OCI-LY7 (cell line): Measurements from ENCODE around the gene KLK6. TPM values are rescaled to one million over a fixed set of nuclear protein-coding genes. Genes with fewer than 3 reads are reported as not detected.

ENCODE experiments used
- BruUV-seq: library from RNA; stranded (reverse); fragments of 400-500 nt; replicated peaks from 2 replicates; lab custom pipeline; 2021; lab: Mats Ljungman, UMichigan
- CTCF ChIA-PET: fragments of 300-600 bp; sonication (Branson Sonifier 250); formaldehyde crosslinking; loops from one replicate; lab custom pipeline; 2022; ENCODE audit warnings: antibody characterized with exemption; ENCODE audit not compliant: unreplicated experiment; lab: Charles Lee
- POLR2A ChIA-PET: fragments of 300-600 bp; sonication (Branson Sonifier 250); formaldehyde crosslinking; loops from one replicate; lab custom pipeline; 2022; ENCODE audit warnings: antibody characterized with exemption; lab: Charles Lee
- DNase-seq: peaks from one replicate; pipeline ENCODE4 v3.0.0-alpha.2; 2015; ENCODE audit warnings: low spot score
- H2AFZ ChIP-seq: fragments of 200-600 bp; sonication (generic), shearing (Covaris generic); 2 replicates; pipeline ENCODE4 v1.6.1; 2014; ENCODE audit warnings: mild to moderate bottlenecking, antibody characterized with exemption, low read length, moderate library complexity
- H3K27ac ChIP-seq: fragments of 200-600 bp; sonication (generic); 2 replicates; pipeline ENCODE4 v1.5.1; 2014; ENCODE audit warnings: mixed run types, low read depth, mild to moderate bottlenecking, moderate library complexity, low read length, inconsistent platforms; ENCODE audit not compliant: poor library complexity, severe bottlenecking
- H3K36me3 ChIP-seq: fragments of 200-600 bp; sonication (generic); 2 replicates; pipeline ENCODE4 v1.6.1; 2014; ENCODE audit warnings: mild to moderate bottlenecking, antibody characterized with exemption, low read length, moderate library complexity, mixed read lengths; ENCODE audit not compliant: insufficient read depth
- H3K4me1 ChIP-seq: fragments of 200-600 bp; sonication (generic); 2 replicates; pipeline ENCODE4 v1.5.1; 2014; ENCODE audit warnings: mild to moderate bottlenecking, low read length; ENCODE audit not compliant: insufficient read depth, poor library complexity, severe bottlenecking
- H3K4me2 ChIP-seq: fragments of 200-600 bp; sonication (generic); 2 replicates; pipeline ENCODE4 v1.6.1; 2014; ENCODE audit warnings: mild to moderate bottlenecking, low read length
- H3K4me3 ChIP-seq: fragments of 200-600 bp; sonication (generic); 2 replicates; pipeline ENCODE4 v1.5.1; 2014; ENCODE audit warnings: mild to moderate bottlenecking, low read depth, low read length; ENCODE audit not compliant: poor library complexity, severe bottlenecking
- H3K79me2 ChIP-seq: fragments of 200-600 bp; sonication (generic); 2 replicates; pipeline ENCODE4 v1.6.1; 2016; ENCODE audit warnings: low read depth, mild to moderate bottlenecking, low read length, moderate library complexity, mixed read lengths; ENCODE audit not compliant: insufficient read depth
- H3K9me2 ChIP-seq: fragments of 200-600 bp; sonication (generic); 2 replicates; pipeline ENCODE4 v1.6.1; 2016; ENCODE audit warnings: mild to moderate bottlenecking, low read length, mixed read lengths; ENCODE audit not compliant: insufficient read depth
- H3K9me3 ChIP-seq: fragments of 200-600 bp; sonication (generic); 2 replicates; pipeline ENCODE4 v1.6.1; 2014; ENCODE audit warnings: mild to moderate bottlenecking, mixed run types, low read length, mixed read lengths
- H4K20me1 ChIP-seq: fragments of 200-600 bp; sonication (generic); 2 replicates; pipeline ENCODE4 v1.6.1; 2014; ENCODE audit warnings: mild to moderate bottlenecking, antibody characterized with exemption, low read length, moderate library complexity, mixed read lengths; ENCODE audit not compliant: insufficient read depth
- EZH2phosphoT487 ChIP-seq: fragments of 200-600 bp; sonication (generic); IDR thresholded peaks from 2 replicates; pipeline ENCODE4 v1.6.1; 2018; ENCODE audit warnings: low read depth, borderline replicate concordance, mild to moderate bottlenecking, mixed run types, antibody characterized with exemption, low read length, moderate library complexity, mixed read lengths
- intact Hi-C: fragments of 100-400 bp; cut with micrococcal nuclease; formaldehyde crosslinking; loops from one replicate; pipeline ENCODE4 v1.10.0; 2022; ENCODE audit not compliant: unreplicated experiment
- total RNA-seq, 2 experiments: library from RNA; depleted of rRNA in 1 of 2; stranded (reverse); fragments of >200 nt in 1 of 2; shearing (Covaris generic) in 1 of 2; gene quantifications; 2 replicates each; pipeline ENCODE4 v1.2.3, GENCODE V29; 2014 to 2022
- TF ChIP-seq, protein P1 (sequence below): fragments of 200-600 bp; sonication (generic); conservative IDR thresholded peaks from 2 replicates; pipeline ENCODE4 v1.5.1; 2014; ENCODE audit warnings: mild to moderate bottlenecking, antibody characterized with exemption, low read length, moderate library complexity, mixed read lengths

Gene KLK6
- total RNA-seq, 2 experiments from 2014 or later = not detected

DNA sequence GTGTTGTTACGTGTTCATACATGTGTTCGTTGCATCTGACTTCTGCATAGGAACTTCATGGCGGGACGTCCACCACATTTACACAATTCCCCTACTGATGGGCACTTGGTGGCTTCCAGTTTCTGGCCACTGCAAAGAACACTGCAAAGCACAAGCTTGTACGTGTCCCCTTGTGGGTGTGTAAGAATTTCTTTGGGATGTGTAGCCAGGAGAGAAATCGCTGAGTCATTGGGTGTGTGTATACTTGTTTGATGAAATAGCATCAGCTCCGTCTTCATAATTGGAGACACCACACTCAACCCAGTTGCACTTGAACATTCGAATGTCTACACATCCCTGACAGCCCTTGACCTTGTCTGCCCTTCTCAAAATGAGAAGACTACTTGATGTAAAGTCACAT is 35.8 kb downstream of the KLK6 start:
- Histone ChIP-seq H4K20me1 (no peaks in the 10 kb centered on the region), H3K27ac (no peak overlapping the region), H3K36me3 (no peaks in the 10 kb centered on the region), H3K79me2 (no peaks in the 10 kb centered on the region), H2AFZ (no peak overlapping the region), H3K4me1 (no peaks in the 10 kb centered on the region), H3K4me3 (no peak overlapping the region), H3K9me3 (no peaks in the 10 kb centered on the region), H3K9me2 (no peaks in the 10 kb centered on the region), H3K4me2 (no peak overlapping the region)
- ChIA-PET POLR2A (no interaction called here), CTCF (no interaction called here)
- no peak for DNase-seq
- no TSS peak for BruUV-seq
- TF ChIP-seq EZH2phosphoT487 = no peak
- TF ChIP-seq, protein P1, sequence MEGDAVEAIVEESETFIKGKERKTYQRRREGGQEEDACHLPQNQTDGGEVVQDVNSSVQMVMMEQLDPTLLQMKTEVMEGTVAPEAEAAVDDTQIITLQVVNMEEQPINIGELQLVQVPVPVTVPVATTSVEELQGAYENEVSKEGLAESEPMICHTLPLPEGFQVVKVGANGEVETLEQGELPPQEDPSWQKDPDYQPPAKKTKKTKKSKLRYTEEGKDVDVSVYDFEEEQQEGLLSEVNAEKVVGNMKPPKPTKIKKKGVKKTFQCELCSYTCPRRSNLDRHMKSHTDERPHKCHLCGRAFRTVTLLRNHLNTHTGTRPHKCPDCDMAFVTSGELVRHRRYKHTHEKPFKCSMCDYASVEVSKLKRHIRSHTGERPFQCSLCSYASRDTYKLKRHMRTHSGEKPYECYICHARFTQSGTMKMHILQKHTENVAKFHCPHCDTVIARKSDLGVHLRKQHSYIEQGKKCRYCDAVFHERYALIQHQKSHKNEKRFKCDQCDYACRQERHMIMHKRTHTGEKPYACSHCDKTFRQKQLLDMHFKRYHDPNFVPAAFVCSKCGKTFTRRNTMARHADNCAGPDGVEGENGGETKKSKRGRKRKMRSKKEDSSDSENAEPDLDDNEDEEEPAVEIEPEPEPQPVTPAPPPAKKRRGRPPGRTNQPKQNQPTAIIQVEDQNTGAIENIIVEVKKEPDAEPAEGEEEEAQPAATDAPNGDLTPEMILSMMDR = no peak
- intact Hi-C loops = no loop called here

DNA sequence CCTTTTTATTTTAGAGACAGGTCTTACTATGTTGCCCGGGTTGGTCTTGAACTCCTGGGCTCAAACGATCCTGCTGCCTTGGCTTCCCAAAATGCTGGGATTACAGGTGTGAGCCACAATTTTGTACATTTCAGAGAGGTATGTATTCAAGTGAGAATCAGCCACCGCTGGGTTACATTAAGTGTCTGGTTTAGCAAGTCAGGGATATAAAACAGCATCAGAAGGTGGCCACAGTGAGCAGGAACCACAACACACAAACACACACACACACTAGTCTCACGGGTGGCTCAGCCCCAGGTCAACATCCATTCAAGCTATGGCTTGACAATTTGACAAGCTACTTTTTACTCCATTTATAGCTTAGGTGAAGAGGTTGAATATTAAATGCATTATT is 36.7 kb downstream of the KLK6 start:
- intact Hi-C loops = no loop called here
- no TSS peak for BruUV-seq
- no peak overlapping the region for H3K27ac ChIP-seq
- no peak overlapping the region for H3K4me2 ChIP-seq
- TF ChIP-seq, protein P1 = no peak
- no peak for TF ChIP-seq EZH2phosphoT487
- DNase-seq = no peak
- H3K9me3 ChIP-seq = no peaks in the 10 kb centered on the region
- H4K20me1 ChIP-seq = no peaks in the 10 kb centered on the region
- ChIA-PET POLR2A (no interaction called here), CTCF (no interaction called here)
- no peaks in the 10 kb centered on the region for H3K36me3 ChIP-seq
- H3K4me1 ChIP-seq = no peaks in the 10 kb centered on the region
- H2AFZ ChIP-seq = no peak overlapping the region
- no peak overlapping the region for H3K4me3 ChIP-seq
- no peaks in the 10 kb centered on the region for H3K79me2 ChIP-seq
- H3K9me2 ChIP-seq = no peaks in the 10 kb centered on the region

DNA sequence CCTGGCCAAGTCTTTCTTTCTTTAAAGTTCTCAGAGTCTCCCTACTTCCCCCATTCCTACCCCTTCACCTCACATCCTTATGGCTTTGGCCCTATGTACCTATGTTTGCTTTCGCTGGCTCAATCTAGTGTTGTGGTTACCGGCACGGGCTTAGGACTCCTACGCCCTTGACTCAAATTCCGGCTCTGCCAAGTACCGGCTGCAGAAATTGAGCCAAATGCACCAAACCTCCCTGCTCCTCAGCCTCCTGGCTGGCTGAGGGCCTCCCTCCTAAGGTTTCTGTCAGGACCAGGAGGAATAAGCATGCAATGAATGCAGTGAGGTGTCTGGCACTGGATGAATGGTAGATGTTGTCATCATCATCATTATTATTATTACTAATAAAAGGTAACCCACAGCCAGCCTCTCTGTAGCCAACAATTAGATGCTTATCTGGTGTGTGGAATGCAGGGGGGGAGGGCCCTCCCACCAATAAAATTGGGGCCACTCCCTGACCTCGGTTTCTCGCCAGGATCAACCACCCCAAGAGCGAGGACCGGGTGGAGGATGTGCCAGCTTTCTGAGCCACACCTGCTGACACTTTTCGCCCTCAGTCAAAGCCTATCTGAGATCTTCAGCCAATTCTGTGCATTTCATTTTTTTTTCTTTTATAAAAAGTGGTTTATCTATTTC is 37.2 kb downstream of the KLK6 start:
- Histone ChIP-seq H3K4me3 (no peak overlapping the region), H3K4me2 (no peak overlapping the region), H3K79me2 (no peaks in the 10 kb centered on the region), H4K20me1 (no peaks in the 10 kb centered on the region), H3K9me3 (no peaks in the 10 kb centered on the region), H3K36me3 (no peaks in the 10 kb centered on the region), H2AFZ (no peak overlapping the region), H3K4me1 (no peaks in the 10 kb centered on the region), H3K27ac (no peak overlapping the region), H3K9me2 (no peaks in the 10 kb centered on the region)
- ChIA-PET CTCF (no interaction called here), POLR2A (no interaction called here)
- intact Hi-C loops = no loop called here
- no TSS peak for BruUV-seq
- no peak for TF ChIP-seq EZH2phosphoT487
- TF ChIP-seq, protein P1 = no peak
- DNase-seq = no peak
